Mucosa of descending colon (tissue), 3 donors: Measurements from ENCODE around the gene METTL8. TPM values are rescaled to one million over a fixed set of nuclear protein-coding genes. Genes with fewer than 3 reads are reported as not detected.
A peak's percentile ranks its signal among the peaks of the same experiment; 100 is the strongest.

Source experiments
- ATAC-seq: fragments of 200-7000 bp; cut with Tn5 transposase; one replicate; pipeline ENCODE4 v1.9.1; 2020; ENCODE audit warnings: mild to moderate bottlenecking, moderate library complexity
- DNase-seq, 3 donors: peaks; one replicate each; pipeline ENCODE4 v3.0.0-alpha.2; 2020
- H3K36me3 ChIP-seq: fragments of 200-600 bp; one replicate; pipeline ENCODE4 v1.8.0; 2021; ENCODE audit warnings: low read depth, mild to moderate bottlenecking
- H3K4me1 ChIP-seq: fragments of 200-600 bp; one replicate; pipeline ENCODE4 v1.8.0; 2021; ENCODE audit warnings: low read depth, mild to moderate bottlenecking
- H3K4me3 ChIP-seq: fragments of 200-600 bp; one replicate; pipeline ENCODE4 v1.8.0; 2021; ENCODE audit warnings: mild to moderate bottlenecking
- H3K9me3 ChIP-seq: fragments of 200-600 bp; one replicate; pipeline ENCODE4 v1.8.0; 2021; ENCODE audit warnings: mild to moderate bottlenecking
- CTCF ChIP-seq: fragments of 200-600 bp; IDR thresholded peaks from one replicate; pipeline ENCODE4 v1.8.0; 2022; ENCODE audit warnings: antibody characterized with exemption, mild to moderate bottlenecking
- intact Hi-C, 2 donors: fragments of 100-400 bp; cut with DNase I in 1 of 2; cut with micrococcal nuclease in 1 of 2; formaldehyde crosslinking; loops; one replicate each; pipeline versions ENCODE4 v1.11.0 to v1.11.1; 2022; cut with DNase I, micrococcal nuclease
- total RNA-seq, 3 donors: library from RNA; stranded (reverse); fragmentation: NEBNext Ultra II Directional in 2 of 3; extraction: Animal tissue kit (Norgen Biotek cat#: 25700) in 2 of 3; gene quantifications; one replicate each; pipeline versions ENCODE4 v1.2.1 to v1.2.4, GENCODE V29; 2021 to 2023
- donor health status: DM: no; HTN: no; CAD: no; lungs with moderate emphysema.
- donor health status: DM: no; HTN: no; CAD: no.
- donor health status: DM: no; HTN: yes; CAD: no.

The METTL8 gene
- total RNA-seq, 3 donors from 2014 or later, result 15.9 to 44.9 (median 20.7) TPM

DNA sequence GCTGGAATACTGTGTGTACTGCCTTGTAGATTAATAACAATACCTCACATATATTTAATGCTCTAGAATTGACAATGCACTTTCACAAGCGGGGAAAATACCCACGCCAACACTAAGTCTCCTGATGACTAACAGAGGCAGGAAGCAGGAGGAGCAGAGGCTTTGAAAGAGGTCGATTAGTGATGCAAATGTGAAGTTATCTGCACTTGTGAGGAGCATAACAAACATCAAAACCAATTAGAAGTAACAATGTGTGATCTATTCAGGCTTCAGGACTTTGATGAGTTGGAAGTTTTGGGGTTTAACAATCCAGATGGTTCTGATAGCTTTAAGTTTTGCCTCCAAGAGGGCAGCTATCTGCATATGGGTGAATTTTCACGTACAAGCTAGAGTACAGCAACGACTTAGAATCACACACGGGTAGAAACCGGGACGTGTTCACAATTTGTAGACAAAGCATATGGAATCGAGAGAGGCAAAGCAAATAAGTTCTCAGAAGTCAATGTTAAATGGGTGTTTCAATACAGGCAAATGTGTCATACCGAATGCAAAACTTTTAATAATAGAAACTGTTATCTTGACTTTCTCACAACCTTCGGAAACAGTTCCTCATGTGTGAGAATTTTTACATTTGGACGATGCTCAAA is 114.5 kb downstream of the METTL8 start:
- intact Hi-C loops, result no loop called here
- Histone ChIP-seq H3K4me3 (no peak overlapping the region), H3K4me1 (no peaks in the 10 kb centered on the region), H3K36me3 (no peaks in the 10 kb centered on the region), H3K9me3 (no peaks in the 10 kb centered on the region)
- DNase-seq, result peak in 1 of 3 donors; percentile 10
- TF ChIP-seq CTCF, result no peak
- peak; percentile 44 for ATAC-seq

DNA sequence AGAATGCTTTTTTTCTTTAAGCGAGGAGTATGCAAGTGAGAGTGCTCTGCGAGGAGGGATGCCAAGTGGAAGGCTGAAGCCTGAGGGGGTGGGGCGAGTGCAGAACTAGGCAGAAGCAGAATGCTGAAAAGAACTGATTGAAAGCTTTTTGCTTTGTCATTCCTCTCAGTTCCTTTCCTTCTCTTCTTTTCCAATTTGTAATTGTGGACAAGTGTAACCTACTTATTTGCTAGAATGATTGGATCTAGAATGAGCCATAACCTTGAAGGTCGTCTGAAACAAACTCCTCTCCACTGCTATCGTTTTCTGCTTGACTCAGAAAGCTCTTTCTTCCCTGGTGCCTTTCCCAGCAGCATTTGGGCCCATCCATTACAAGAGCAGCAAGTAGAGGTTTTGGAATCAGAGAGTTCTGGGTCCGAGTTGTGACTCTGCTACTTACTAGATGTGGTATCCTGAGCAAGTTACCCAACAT is 115.3 kb downstream of the METTL8 start:
- H3K4me3 ChIP-seq, result no peak overlapping the region
- DNase-seq (peak in 1 of 3 donors; percentile 12), ATAC-seq (no peak)
- intact Hi-C loops, result no loop called here
- no peaks in the 10 kb centered on the region for H3K4me1 ChIP-seq
- H3K36me3 ChIP-seq, result no peaks in the 10 kb centered on the region
- no peaks in the 10 kb centered on the region for H3K9me3 ChIP-seq
- no peak for TF ChIP-seq CTCF

GRCh38 chr2:171317492-171318125 is 116.2 kb downstream of the METTL8 start:
- Histone ChIP-seq H3K9me3 (no peaks in the 10 kb centered on the region), H3K4me3 (no peak overlapping the region), H3K36me3 (no peaks in the 10 kb centered on the region), H3K4me1 (no peaks in the 10 kb centered on the region)
- no peak for DNase-seq
- no peak for TF ChIP-seq CTCF
- ATAC-seq, result peak; percentile 26
- intact Hi-C loops, result no loop called here

DNA sequence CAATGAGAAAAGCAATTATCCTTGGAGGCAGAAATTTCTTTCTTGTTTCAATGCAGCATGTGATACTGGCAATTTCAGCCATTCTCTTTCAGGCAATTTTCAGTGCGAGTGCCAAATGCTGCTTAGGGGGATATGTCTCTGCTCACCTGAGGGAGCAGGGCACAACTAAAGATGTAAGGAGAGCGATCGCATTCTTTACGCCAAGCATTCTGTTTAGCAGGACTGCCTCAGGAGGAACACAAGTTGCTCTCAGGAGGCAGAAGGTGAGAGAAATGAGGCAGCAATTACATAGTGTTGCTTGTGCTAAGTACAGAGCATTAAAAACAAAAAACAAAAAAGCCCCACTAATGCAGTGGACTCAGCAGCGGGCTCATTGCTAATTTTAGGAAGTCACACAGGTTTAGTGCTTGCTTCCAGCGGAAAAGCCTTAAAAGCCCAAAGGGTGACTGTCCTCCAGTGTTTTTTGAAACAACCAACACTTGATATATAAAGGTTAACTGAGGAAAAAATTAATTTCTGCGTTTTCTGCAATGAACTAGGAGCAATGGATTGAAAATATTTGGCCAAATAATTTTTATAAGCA is 116.9 kb downstream of the METTL8 start:
- no peaks in the 10 kb centered on the region for H3K36me3 ChIP-seq
- no peak overlapping the region for H3K4me3 ChIP-seq
- no peak for DNase-seq
- intact Hi-C loops, result no loop called here
- H3K4me1 ChIP-seq, result no peaks in the 10 kb centered on the region
- TF ChIP-seq CTCF, result no peak
- ATAC-seq, result no peak
- H3K9me3 ChIP-seq, result peaks cover 3% of the 10 kb centered on the region

DNA sequence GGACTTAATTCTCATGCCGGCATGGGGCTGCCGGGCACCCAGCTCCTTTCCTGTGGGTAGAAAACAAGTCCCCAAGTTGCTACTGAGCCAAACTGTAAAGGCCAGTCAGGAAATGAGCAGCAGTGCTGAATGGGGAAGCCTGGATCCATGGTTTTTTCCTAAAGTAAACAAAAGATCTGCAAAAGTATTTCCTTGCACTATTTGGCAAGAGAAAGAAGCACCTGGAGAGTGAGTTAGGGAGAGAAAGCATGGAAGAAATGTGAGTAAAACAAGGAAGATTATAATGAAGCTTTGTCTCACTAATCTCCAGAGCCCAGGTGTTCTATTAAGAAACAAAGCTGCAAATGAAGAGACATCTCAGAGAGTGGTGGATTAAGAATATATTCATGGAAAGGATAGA is 117.6 kb downstream of the METTL8 start:
- Histone ChIP-seq H3K4me1 (no peaks in the 10 kb centered on the region), H3K4me3 (no peak overlapping the region), H3K36me3 (no peaks in the 10 kb centered on the region), H3K9me3 (peaks cover 9% of the 10 kb centered on the region)
- TF ChIP-seq CTCF, result no peak
- ATAC-seq (peak; percentile 19), DNase-seq (no peak)
- intact Hi-C loops, result no loop called here
